HCT116 (cell line): ENCODE measurements around the gene ADK. TPM values are rescaled to one million over a fixed set of nuclear protein-coding genes. Genes with fewer than 3 reads are reported as not detected.

Experiments
- ATAC-seq: fragments of 200-7000 bp; cut with Tn5 transposase; 2 replicates; pipeline ENCODE4 v1.9.1; 2020; ENCODE audit warnings: mild to moderate bottlenecking, moderate library complexity
- BruUV-seq: library from RNA; stranded (reverse); fragments of 400-500 nt; replicated peaks from 2 replicates; lab custom pipeline; 2021; lab: Mats Ljungman, UMichigan
- CTCF ChIA-PET: fragments of 300-600 bp; sonication (Branson Sonifier 250); formaldehyde crosslinking; loops from one replicate; lab custom pipeline; 2021; ENCODE audit warnings: antibody characterized with exemption; lab: Charles Lee
- POLR2A ChIA-PET: fragments of 300-600, 350-600 bp; sonication (Branson Sonifier 250); formaldehyde crosslinking; loops from one replicate; lab custom pipeline; 2021; ENCODE audit warnings: antibody characterized with exemption; lab: Charles Lee
- RAD21 ChIA-PET, 2 experiments: fragments of 300-600 bp; sonication (Branson Sonifier 250); formaldehyde crosslinking; loops; one replicate each; lab custom pipeline; 2023; ENCODE audit warnings: low total read pairs in 2 of 2; ENCODE audit not compliant: uncharacterized antibody in 2 of 2, unreplicated experiment in 2 of 2, low non-redundant PET in 1 of 2; lab: Charles Lee
- DNase-seq: peaks from one replicate; pipeline ENCODE4 v3.0.0-alpha.2; 2010; ENCODE audit warnings: low read depth, low spot score
- H2AFZ ChIP-seq: fragments of 200-600 bp; shearing (Covaris generic), sonication (generic); 2 replicates; pipeline ENCODE4 v1.6.1; 2017; ENCODE audit warnings: low read depth, mixed run types, mixed read lengths, antibody characterized with exemption, low read length; ENCODE audit not compliant: poor library complexity, severe bottlenecking
- H3K27ac ChIP-seq: 2 replicates; pipeline ENCODE4 v1.5.1; 2012; ENCODE audit warnings: low read depth, low read length
- H3K27me3 ChIP-seq: fragments of 200-600 bp; sonication (generic); 2 replicates; pipeline ENCODE4 v1.6.1; 2016; ENCODE audit warnings: mixed run types, low read length, mixed read lengths; ENCODE audit not compliant: insufficient read depth
- H3K36me3 ChIP-seq, 2 experiments: fragments of 200-500 bp in 1 of 2; fragments of 200-600 bp in 1 of 2; sonication (Bioruptor generic) in 1 of 2; sonication (generic) in 1 of 2; 2 replicates each; pipeline versions ENCODE4 v1.5.1 to v1.6.1; 2014 to 2016; ENCODE audit warnings: low read length in 2 of 2, inconsistent platforms in 1 of 2, mixed read lengths in 1 of 2, mixed run types in 1 of 2; ENCODE audit not compliant: insufficient read depth in 2 of 2, control insufficient read depth in 1 of 2
- H3K4me1 ChIP-seq, 2 experiments: fragments of 200-600 bp in 1 of 2; sonication (generic) in 1 of 2; 2 replicates each; pipeline versions ENCODE4 v1.5.1 to v1.6.1; 2012 to 2017; ENCODE audit warnings: low read length in 2 of 2, inconsistent platforms in 1 of 2, mild to moderate bottlenecking in 1 of 2, mixed read lengths in 1 of 2, mixed run types in 1 of 2, moderate library complexity in 1 of 2; ENCODE audit not compliant: insufficient read depth in 2 of 2, control insufficient read depth in 1 of 2
- H3K4me2 ChIP-seq: fragments of 200-600 bp; sonication (generic); 2 replicates; pipeline ENCODE4 v1.6.1; 2017; ENCODE audit warnings: mixed run types, low read length, mixed read lengths
- H3K4me3 ChIP-seq, 2 experiments: fragments of 200-600 bp in 1 of 2; sonication (generic) in 1 of 2; replicated peaks in 1 of 2; 2 replicates each; pipeline ENCODE4 v1.5.1; 2011 to 2016; ENCODE audit warnings: low read length in 2 of 2, control low read depth in 1 of 2, low read depth in 1 of 2, mild to moderate bottlenecking in 1 of 2, mixed read lengths in 1 of 2, mixed run types in 1 of 2
- H3K79me2 ChIP-seq: fragments of 200-600 bp; sonication (generic); 2 replicates; pipeline ENCODE4 v1.6.1; 2017; ENCODE audit warnings: mild to moderate bottlenecking, mixed run types, low read length, moderate library complexity, mixed read lengths; ENCODE audit not compliant: insufficient read depth
- H3K9ac ChIP-seq: fragments of 200-600 bp; sonication (generic); 2 replicates; pipeline ENCODE4 v1.6.1; 2016; ENCODE audit warnings: low read length, mixed read lengths
- H3K9me2 ChIP-seq: fragments of 200-600 bp; sonication (generic), shearing (Covaris generic); 2 replicates; pipeline ENCODE4 v1.6.1; 2017; ENCODE audit warnings: mixed run types, mild to moderate bottlenecking, moderate library complexity; ENCODE audit not compliant: insufficient read depth
- H3K9me3 ChIP-seq, 2 experiments: fragments of 200-500 bp in 1 of 2; fragments of 200-600 bp in 1 of 2; sonication (Bioruptor generic) in 1 of 2; sonication (generic) in 1 of 2; 2 replicates each; pipeline ENCODE4 v1.6.1; 2014 to 2017; ENCODE audit warnings: low read length in 2 of 2, mixed read lengths in 2 of 2, inconsistent platforms in 1 of 2, low read depth in 1 of 2, mild to moderate bottlenecking in 1 of 2, mixed run types in 1 of 2, moderate library complexity in 1 of 2; ENCODE audit not compliant: control insufficient read depth in 1 of 2, insufficient read depth in 1 of 2
- H4K20me1 ChIP-seq: fragments of 200-600 bp; sonication (generic), shearing (Covaris generic); 2 replicates; pipeline ENCODE4 v1.6.1; 2017; ENCODE audit warnings: mixed run types, mild to moderate bottlenecking, moderate library complexity; ENCODE audit not compliant: insufficient read depth
- CEBPB ChIP-seq: IDR thresholded peaks from 2 replicates; pipeline ENCODE4 v1.6.1; 2012; ENCODE audit warnings: low read depth
- CTCF ChIP-seq, 3 experiments: fragments of 200-600 bp in 1 of 3; sonication (generic) in 1 of 3; IDR thresholded peaks in 2 of 3; conservative IDR thresholded peaks in 1 of 3; 2 replicates each; pipeline ENCODE4 v1.5.1; 2012 to 2017; ENCODE audit warnings: low read depth in 2 of 3, low read length in 2 of 3, antibody characterized with exemption in 1 of 3, borderline replicate concordance in 1 of 3, control low read depth in 1 of 3, mild to moderate bottlenecking in 1 of 3, mixed read lengths in 1 of 3, mixed run types in 1 of 3, moderate library complexity in 1 of 3; ENCODE audit not compliant: insufficient read depth in 1 of 3
- EGR1 ChIP-seq: IDR thresholded peaks from 2 replicates; pipeline ENCODE4 v1.6.1; 2012; ENCODE audit warnings: low read depth
- EZH2 ChIP-seq: fragments of 200-600 bp; sonication (generic); IDR thresholded peaks from 2 replicates; pipeline ENCODE4 v1.6.1; 2017; ENCODE audit warnings: antibody characterized with exemption, mixed run types
- SP1 ChIP-seq: IDR thresholded peaks from 2 replicates; pipeline ENCODE4 v1.6.1; 2012; ENCODE audit warnings: low read depth
- TCF7L2 ChIP-seq: IDR thresholded peaks from 2 replicates; pipeline ENCODE4 v1.7.0; 2011; ENCODE audit warnings: borderline replicate concordance, inconsistent platforms; ENCODE audit not compliant: insufficient read depth, insufficient read length; ENCODE audit errors: extremely low read depth
- ZNF274 ChIP-seq: fragments of 200-500 bp; sonication (Bioruptor generic); IDR thresholded peaks from 2 replicates; pipeline ENCODE4 v1.6.1; 2014; ENCODE audit warnings: mild to moderate bottlenecking, low read depth, low read length, inconsistent platforms
- intact Hi-C: fragments of 100-400 bp; cut with micrococcal nuclease; formaldehyde crosslinking; loops from 2 replicates; pipeline ENCODE4 v1.10.0; 2022
- total RNA-seq: library from RNA; stranded (reverse); gene quantifications from one replicate; pipeline ENCODE4 v1.2.1, GENCODE V29; 2021; ENCODE audit not compliant: unreplicated experiment

The ADK gene
- total RNA-seq, 1 experiment from 2014 or later = 55.0 TPM

GRCh38 chr10:74557098-74557497 is 406.1 kb downstream of the ADK start:
- TF ChIP-seq EZH2 (no peak), SP1 (no peak), ZNF274 (no peak), EGR1 (no peak), CEBPB (no peak)
- intact Hi-C loops = no loop called here
- no peak for ATAC-seq
- Histone ChIP-seq H2AFZ (no peak overlapping the region), H4K20me1 (no peaks in the 10 kb centered on the region), H3K4me1 (peaks cover 11 to 19% of the 10 kb centered on the region in 2 experiments), H3K9me3 (no peaks in the 10 kb centered on the region), H3K36me3 (no peaks in the 10 kb centered on the region), H3K27me3 (no peaks in the 10 kb centered on the region), H3K27ac (no peak overlapping the region), H3K4me2 (no peak overlapping the region), H3K9ac (no peak overlapping the region), H3K4me3 (no peak overlapping the region), H3K79me2 (no peaks in the 10 kb centered on the region), H3K9me2 (no peaks in the 10 kb centered on the region)
- ChIA-PET CTCF (no interaction called here), POLR2A (no interaction called here), RAD21 (no interaction called here)
- no peak for DNase-seq
- no TSS peak for BruUV-seq

DNA sequence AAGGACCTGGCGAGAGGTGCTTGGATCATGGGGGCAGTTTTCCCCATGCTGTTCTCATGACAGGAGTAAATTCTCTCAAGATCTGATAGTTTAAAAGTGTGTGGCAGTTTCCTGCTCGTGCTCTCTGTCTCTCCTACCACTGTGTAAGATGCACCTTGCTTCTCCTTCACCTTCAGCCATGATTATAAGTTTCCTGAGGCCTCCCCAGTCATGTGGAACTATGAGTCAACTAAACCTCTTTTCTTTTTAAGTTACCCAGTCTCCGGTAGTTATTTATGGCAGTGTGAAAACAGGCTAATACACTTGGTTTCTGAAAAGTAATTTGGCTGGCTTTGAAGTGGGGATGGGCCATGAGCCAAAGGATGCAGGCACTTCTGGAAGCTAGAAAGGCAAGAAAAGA is 407.4 kb downstream of the ADK start:
- H3K4me2 ChIP-seq = peak overlapping the region; percentile 5; the same call in 1 of the 2 replicates
- BruUV-seq = no TSS peak
- H4K20me1 ChIP-seq = no peaks in the 10 kb centered on the region
- no peaks in the 10 kb centered on the region for H3K9me2 ChIP-seq
- H3K79me2 ChIP-seq = no peaks in the 10 kb centered on the region
- peaks cover 11 to 19% of the 10 kb centered on the region in 2 experiments for H3K4me1 ChIP-seq
- ATAC-seq (peak; percentile 63), DNase-seq (no peak)
- no peaks in the 10 kb centered on the region for H3K36me3 ChIP-seq
- H3K27me3 ChIP-seq = no peaks in the 10 kb centered on the region
- TF ChIP-seq TCF7L2 (peak; percentile 77), CTCF (IDR thresholded peaks at IDR 0.05 in 2 of 3, conservative IDR thresholded peaks at IDR 0.05 in 1 of 3; ENCODE audit: borderline replicate concordance in 1 of 3, insufficient read depth in 1 of 3, low read depth in 2 of 3, low read length in 2 of 3) (no peak)
- no peak overlapping the region for H3K4me3 ChIP-seq
- no peak overlapping the region for H2AFZ ChIP-seq
- ChIA-PET RAD21 (no interaction called here), POLR2A (no interaction called here), CTCF (no interaction called here)
- H3K9ac ChIP-seq = no peak overlapping the region
- peak overlapping the region; percentile 55 for H3K27ac ChIP-seq
- H3K9me3 ChIP-seq = no peaks in the 10 kb centered on the region
- intact Hi-C loops = no loop called here
